Vagina (tissue), 2 donors: ENCODE data around the gene PRICKLE2. TPM values are rescaled to one million over a fixed set of nuclear protein-coding genes. Genes with fewer than 3 reads are reported as not detected.
A peak's percentile ranks its signal among the peaks of the same experiment; 100 is the strongest.

Source experiments
- DNase-seq, 2 donors: peaks; one replicate each; pipeline ENCODE4 v3.0.0-alpha.2; 2017; ENCODE audit errors: extremely low spot score in 2 of 2
- H3K27ac ChIP-seq: fragments of 200-600 bp; sonication (generic); one replicate; pipeline ENCODE4 v1.5.1; 2019
- H3K27me3 ChIP-seq: fragments of 200-600 bp; sonication (generic); one replicate; pipeline ENCODE4 v1.5.1; 2019
- H3K36me3 ChIP-seq, 2 donors: fragments of 200-600 bp; sonication (generic); one replicate each; pipeline ENCODE4 v1.5.1; 2017 to 2019
- H3K4me1 ChIP-seq: fragments of 200-600 bp; sonication (generic); one replicate; pipeline ENCODE4 v1.5.1; 2019
- H3K4me3 ChIP-seq, 2 donors: fragments of 200-600 bp; sonication (generic); 1 replicate in 1 of 2; 2 replicates in 1 of 2; pipeline ENCODE4 v1.5.1; 2016 to 2019
- H3K9me3 ChIP-seq: fragments of 200-600 bp; sonication (generic); one replicate; pipeline ENCODE4 v1.5.1; 2019
- POLR2A ChIP-seq, 2 donors: fragments of 450-650 bp; IDR thresholded peaks; one replicate each; pipeline ENCODE4 v1.6.1; 2017; ENCODE audit warnings: antibody characterized with exemption in 2 of 2, mild to moderate bottlenecking in 2 of 2, moderate library complexity in 2 of 2
- POLR2AphosphoS5 ChIP-seq, 2 donors: sonication (generic); formaldehyde crosslinking; IDR thresholded peaks; one replicate each; pipeline ENCODE4 v1.9.0; 2017; ENCODE audit warnings: antibody characterized with exemption in 2 of 2, mild to moderate bottlenecking in 2 of 2, low read depth in 1 of 2; ENCODE audit not compliant: insufficient read depth in 1 of 2
- intact Hi-C: fragments of 100-400 bp; cut with DNase I; formaldehyde crosslinking; loops from one replicate; pipeline ENCODE4 v1.15.1; 2023
- total RNA-seq: library from RNA; depleted of rRNA; stranded (reverse); fragments of >200 nt; gene quantifications from one replicate; pipeline ENCODE4 v1.2.3, GENCODE V29; 2016
- TF ChIP-seq, protein P1 (sequence below), 3 experiments: fragments of 450-650 bp in 2 of 3; fragments of 200-600 bp in 1 of 3; sonication (generic) in 1 of 3; IDR thresholded peaks; one replicate each; pipeline ENCODE4 v1.5.1; 2017 to 2019; ENCODE audit warnings: antibody characterized with exemption in 3 of 3, mild to moderate bottlenecking in 2 of 3, moderate library complexity in 2 of 3

The PRICKLE2 gene
- total RNA-seq, 1 donor from 2014 or later, result 39.3 TPM

DNA sequence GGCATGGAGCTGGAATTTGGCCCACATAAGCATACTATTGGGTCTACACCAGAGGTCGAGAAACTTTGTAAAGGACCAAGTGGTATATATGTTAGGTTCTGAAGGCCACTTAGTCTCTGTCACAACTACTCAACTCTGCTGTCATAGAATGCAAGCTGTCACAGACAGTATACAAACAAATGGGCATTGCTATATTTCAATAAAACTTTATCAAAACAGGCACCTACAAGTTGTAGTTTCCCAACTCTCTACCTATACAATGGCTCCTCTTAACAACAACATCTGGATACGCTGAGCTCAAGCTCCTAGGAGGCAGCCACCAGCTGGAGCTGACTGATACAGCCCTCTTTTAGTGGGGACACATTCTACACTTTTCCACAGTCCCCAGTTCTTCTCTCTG, 15.7 kb upstream of the PRICKLE2 start:
- Histone ChIP-seq H3K36me3 (peaks cover 0 to 9% of the 10 kb centered on the region in 2 donors), H3K27ac (no peak overlapping the region), H3K4me1 (peaks cover 28% of the 10 kb centered on the region), H3K4me3 (no peak overlapping the region), H3K9me3 (no peaks in the 10 kb centered on the region), H3K27me3 (no peaks in the 10 kb centered on the region)
- TF ChIP-seq POLR2AphosphoS5 (IDR thresholded peaks at IDR 0.05; ENCODE audit: insufficient read depth in 1 of 2, low read depth in 1 of 2) (no peak), POLR2A (IDR thresholded peaks at IDR 0.05) (no peak)
- intact Hi-C loops, result no loop called here
- DNase-seq, result peak in 1 of 2 donors; percentile 40

DNA sequence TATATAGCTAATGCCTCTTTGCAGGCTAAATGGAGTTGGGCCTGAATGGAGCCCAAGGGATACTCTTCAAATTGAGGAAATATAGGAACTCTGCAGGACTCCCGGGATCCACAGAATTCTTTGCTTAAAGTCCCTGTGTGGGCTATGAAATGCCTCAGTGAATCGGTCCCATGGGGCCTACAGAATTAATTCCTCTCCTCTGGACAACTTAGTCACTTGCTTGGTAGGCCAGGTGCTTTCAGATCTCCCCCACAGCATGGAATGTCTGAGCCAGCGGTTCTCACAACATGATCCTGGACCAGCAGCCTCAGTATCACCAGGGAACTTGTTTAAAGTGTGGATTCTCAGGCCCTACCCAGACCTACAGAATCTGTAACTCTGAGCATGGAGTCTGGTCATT, 15.1 kb upstream of the PRICKLE2 start:
- Histone ChIP-seq H3K27me3 (no peaks in the 10 kb centered on the region), H3K36me3 (peaks cover 0 to 9% of the 10 kb centered on the region in 2 donors), H3K4me3 (no peak overlapping the region), H3K9me3 (no peaks in the 10 kb centered on the region), H3K27ac (no peak overlapping the region), H3K4me1 (peaks cover 22% of the 10 kb centered on the region)
- TF ChIP-seq, protein P1, sequence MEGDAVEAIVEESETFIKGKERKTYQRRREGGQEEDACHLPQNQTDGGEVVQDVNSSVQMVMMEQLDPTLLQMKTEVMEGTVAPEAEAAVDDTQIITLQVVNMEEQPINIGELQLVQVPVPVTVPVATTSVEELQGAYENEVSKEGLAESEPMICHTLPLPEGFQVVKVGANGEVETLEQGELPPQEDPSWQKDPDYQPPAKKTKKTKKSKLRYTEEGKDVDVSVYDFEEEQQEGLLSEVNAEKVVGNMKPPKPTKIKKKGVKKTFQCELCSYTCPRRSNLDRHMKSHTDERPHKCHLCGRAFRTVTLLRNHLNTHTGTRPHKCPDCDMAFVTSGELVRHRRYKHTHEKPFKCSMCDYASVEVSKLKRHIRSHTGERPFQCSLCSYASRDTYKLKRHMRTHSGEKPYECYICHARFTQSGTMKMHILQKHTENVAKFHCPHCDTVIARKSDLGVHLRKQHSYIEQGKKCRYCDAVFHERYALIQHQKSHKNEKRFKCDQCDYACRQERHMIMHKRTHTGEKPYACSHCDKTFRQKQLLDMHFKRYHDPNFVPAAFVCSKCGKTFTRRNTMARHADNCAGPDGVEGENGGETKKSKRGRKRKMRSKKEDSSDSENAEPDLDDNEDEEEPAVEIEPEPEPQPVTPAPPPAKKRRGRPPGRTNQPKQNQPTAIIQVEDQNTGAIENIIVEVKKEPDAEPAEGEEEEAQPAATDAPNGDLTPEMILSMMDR (IDR thresholded peaks at IDR 0.05), result no peak
- no peak for TF ChIP-seq POLR2A (IDR thresholded peaks at IDR 0.05)
- TF ChIP-seq POLR2AphosphoS5 (IDR thresholded peaks at IDR 0.05; ENCODE audit: insufficient read depth in 1 of 2, low read depth in 1 of 2), result no peak
- peak in 1 of 2 donors; percentile 37 for DNase-seq
- intact Hi-C loops, result no loop called here

DNA sequence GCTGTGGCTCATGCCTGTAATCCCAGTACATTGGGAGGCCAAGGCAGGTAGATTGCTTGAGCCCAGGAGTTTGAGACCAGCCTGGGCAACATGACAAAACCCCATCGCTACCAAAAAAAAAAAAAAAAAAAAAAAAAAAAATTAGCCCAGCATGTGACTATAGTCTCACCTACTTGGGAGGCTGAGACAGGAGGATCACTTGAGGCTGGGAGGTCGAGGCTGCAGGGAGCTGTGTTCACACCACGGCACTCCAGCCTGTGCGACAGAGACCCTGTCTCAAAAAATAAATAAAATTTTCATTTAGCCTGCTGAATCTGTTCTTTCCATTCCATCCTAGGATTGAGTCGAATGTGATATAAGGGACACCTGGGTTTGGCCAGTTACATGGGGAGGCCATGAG, 14.6 kb upstream of the PRICKLE2 start:
- intact Hi-C loops, result no loop called here
- no peaks in the 10 kb centered on the region for H3K9me3 ChIP-seq
- H3K27ac ChIP-seq, result peak overlapping the region; percentile 54

DNA sequence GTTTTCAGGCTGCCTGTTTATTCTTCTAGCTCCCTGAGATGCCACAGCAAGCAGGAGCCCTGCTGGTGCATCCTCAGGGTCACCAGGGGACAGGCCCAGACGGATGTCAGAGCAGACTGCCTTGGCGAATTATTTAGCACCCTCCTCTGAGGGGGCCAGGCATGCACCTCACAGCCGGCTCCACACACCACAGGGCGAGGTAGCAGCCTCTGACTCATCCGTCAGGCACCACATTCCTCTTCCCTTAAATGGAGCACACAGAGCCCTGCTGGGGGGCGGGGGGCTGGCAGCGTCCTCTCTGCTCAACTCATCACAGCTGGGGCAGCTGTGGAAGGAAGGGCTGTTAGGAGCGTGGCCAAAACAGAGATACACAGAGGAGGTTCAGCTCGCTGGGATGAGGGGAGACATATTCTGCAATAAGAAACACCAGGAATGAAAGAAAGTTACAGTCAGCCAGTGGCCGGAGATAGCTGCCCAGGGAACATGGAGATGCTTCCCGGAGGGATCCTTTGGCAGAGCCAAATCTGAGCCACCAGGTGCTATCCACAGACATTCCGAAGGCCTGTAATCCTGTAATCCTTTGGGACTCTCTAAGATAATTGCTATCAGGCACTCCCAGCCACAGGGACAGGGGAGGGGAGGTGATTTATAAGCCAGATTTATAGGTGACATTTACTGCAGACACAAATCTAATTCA, 13.9 kb upstream of the PRICKLE2 start:
- Histone ChIP-seq H3K4me1 (peaks cover 11% of the 10 kb centered on the region), H3K4me3 (no peak overlapping the region)
- peak in 1 of 2 donors; percentile 87 for DNase-seq

More for the DNA sequence above, 14.6 kb upstream of the PRICKLE2 start:
- peaks cover 0 to 9% of the 10 kb centered on the region in 2 donors for H3K36me3 ChIP-seq
- H3K4me1 ChIP-seq, result peaks cover 16% of the 10 kb centered on the region
- DNase-seq, result peak in 1 of 2 donors; percentile 61
- H3K4me3 ChIP-seq, result no peak overlapping the region
- H3K27me3 ChIP-seq, result no peaks in the 10 kb centered on the region
- TF ChIP-seq POLR2A (IDR thresholded peaks at IDR 0.05) (no peak), POLR2AphosphoS5 (IDR thresholded peaks at IDR 0.05; ENCODE audit: insufficient read depth in 1 of 2, low read depth in 1 of 2) (no peak)
- TF ChIP-seq, protein P1 (IDR thresholded peaks at IDR 0.05), result no peak

DNA sequence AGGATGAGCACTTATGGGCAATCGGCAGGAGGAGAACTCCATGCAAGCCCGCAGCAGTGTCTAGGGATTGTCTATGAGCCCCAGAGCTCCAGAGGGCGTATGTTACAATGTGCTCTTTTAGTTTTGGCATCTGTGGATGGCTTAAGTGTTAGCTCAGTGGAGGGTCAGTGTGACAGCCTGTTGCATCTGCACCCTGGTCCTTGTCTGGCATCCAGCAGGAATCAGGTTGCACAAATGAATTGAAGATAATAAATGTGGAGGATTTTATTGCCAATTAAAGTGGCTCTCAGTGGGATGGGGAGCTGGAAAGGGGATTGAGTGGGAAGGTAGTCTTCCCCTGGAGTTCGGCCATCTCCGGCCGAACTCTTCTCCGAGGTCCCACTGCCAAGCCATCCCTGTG, 11.8 kb upstream of the PRICKLE2 start:
- DNase-seq, result no peak
- H3K4me1 ChIP-seq, result peaks cover 11% of the 10 kb centered on the region
- no peaks in the 10 kb centered on the region for H3K27me3 ChIP-seq
- no peaks in the 10 kb centered on the region for H3K9me3 ChIP-seq
- H3K27ac ChIP-seq, result no peak overlapping the region
- no peak for TF ChIP-seq POLR2A (IDR thresholded peaks at IDR 0.05)
- TF ChIP-seq POLR2AphosphoS5 (IDR thresholded peaks at IDR 0.05; ENCODE audit: insufficient read depth in 1 of 2, low read depth in 1 of 2), result no peak
- TF ChIP-seq, protein P1 (IDR thresholded peaks at IDR 0.05), result no peak
- no peak overlapping the region for H3K4me3 ChIP-seq
- intact Hi-C loops, result no loop called here
- peaks cover 0 to 9% of the 10 kb centered on the region in 2 donors for H3K36me3 ChIP-seq

More for the DNA sequence above, 13.9 kb upstream of the PRICKLE2 start:
- H3K9me3 ChIP-seq, result no peaks in the 10 kb centered on the region
- no peaks in the 10 kb centered on the region for H3K27me3 ChIP-seq
- intact Hi-C loops, result no loop called here
- peaks cover 0 to 9% of the 10 kb centered on the region in 2 donors for H3K36me3 ChIP-seq
- TF ChIP-seq POLR2AphosphoS5 (IDR thresholded peaks at IDR 0.05; ENCODE audit: insufficient read depth in 1 of 2, low read depth in 1 of 2), result peak; percentile 36 to 78
- TF ChIP-seq, protein P1 (IDR thresholded peaks at IDR 0.05), result no peak
- TF ChIP-seq POLR2A (IDR thresholded peaks at IDR 0.05), result no peak
- peak overlapping the region; percentile 54 for H3K27ac ChIP-seq
